NK-92 (cell line): ENCODE results near the gene NR3C1.
A peak's percentile ranks its signal among the peaks of the same experiment; 100 is the strongest.

ENCODE experiments used
- DNase-seq: peaks from one replicate; lab custom pipeline; 2025; ENCODE audit not compliant: unreplicated experiment; lab: John Stamatoyannopoulos, UW

The NR3C1 gene

DNA sequence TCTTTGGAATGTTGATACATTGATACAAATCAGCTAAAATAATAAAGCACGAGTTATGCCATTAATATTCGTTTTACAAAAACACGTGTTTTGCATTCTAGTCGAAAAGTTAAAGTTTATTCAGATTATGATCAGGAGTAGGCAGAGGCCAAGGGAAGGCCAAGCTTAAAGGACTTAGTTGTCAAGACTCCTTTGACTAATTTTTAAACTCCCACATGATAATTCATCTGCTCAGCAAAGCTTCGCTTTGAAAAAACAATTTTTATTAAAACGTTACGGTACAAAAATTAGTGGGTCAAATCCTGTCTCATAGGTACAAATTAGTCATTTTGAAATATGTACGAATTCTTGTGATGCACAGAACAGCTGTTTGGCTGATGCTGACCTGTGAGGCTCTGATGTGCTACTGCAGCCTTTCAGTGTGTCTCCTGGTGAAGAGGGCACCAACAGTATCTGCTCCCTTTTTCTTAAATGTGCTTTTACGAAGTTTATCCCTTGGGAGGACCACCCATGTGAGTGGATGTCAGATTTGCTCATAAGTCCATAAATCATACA, 23.0 kb upstream of the NR3C1 start:
- DNase-seq = no peak

DNA sequence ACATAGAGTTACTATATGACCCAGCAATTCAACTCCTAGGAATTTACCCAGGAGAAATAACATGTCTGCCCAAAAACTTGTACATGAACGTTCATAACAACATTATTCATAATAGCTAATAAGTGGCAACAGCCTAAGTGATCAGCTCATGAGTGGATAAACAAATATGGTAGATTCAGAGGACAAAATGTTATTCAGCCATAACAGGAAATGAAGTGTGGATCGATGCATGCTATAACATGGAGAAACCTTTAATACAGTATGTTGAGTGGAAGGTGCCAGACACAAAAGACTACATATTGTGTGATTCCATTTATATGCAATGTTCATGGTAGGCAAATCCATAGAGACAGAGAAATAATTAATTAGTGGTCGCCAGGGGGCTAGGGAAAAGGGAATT, 22.3 kb upstream of the NR3C1 start:
- DNase-seq = no peak

DNA sequence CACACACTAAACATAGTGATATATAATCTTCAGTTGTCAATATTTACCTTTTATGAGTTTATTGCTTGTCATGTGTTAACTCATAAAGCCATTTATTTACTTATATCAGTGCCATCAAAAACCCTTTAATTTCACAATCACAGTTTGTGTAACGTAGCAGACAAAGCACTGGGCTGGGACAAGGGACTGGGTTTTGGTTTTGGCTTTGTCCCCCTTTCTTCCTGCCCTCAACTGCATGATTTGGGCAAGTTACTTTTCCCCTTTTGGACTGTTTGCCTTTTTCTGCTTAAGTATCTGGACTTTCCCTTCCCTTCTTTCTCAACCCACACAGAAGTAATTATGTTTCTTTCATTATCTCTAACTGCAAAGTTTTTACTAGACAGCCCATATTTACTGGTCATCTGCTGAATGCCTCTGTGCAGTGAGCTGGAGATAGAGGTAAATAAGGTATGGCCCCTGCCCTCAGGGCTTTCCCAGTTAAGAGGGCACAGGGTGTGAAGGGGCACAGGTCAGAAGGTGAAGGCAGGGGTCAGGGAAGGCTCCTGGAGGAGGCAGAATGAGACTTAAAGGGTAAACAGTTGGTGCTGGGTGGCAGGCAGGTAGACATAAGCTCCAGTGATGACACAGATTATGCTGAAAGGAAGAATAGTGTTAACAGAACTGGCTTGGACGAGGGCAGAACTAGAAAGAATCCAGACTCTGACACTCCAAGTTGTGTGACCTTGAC, 14.8 kb upstream of the NR3C1 start:
- no peak for DNase-seq

DNA sequence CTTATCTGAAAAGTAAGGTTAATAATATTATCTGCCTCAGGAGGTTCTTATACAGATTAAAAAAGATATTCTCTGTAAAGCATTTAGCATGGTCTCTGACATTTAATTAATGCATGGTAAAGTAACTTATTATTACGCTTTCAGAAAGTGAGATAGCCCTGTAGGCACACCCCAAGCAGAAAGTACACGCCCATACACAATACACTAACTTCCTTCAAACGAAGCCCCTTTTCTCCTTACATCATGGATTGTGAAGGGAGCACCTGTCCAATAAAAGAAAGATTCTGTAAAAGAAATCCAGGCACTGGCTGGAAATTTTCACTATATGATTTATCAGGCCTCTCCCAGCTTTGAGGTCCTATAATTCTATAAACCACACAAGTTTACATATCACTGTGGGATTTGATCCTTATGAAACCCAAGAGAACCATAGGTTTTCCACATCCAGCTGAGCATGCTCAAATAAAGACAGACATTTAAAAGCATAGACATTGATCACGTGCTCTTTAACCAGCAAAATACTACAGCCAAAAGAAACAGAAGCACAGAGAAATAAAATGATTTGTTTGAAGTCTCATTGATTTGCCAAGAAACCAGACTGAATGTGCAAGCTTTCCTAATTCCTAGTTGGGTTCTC, 14.1 kb upstream of the NR3C1 start:
- no peak for DNase-seq

DNA sequence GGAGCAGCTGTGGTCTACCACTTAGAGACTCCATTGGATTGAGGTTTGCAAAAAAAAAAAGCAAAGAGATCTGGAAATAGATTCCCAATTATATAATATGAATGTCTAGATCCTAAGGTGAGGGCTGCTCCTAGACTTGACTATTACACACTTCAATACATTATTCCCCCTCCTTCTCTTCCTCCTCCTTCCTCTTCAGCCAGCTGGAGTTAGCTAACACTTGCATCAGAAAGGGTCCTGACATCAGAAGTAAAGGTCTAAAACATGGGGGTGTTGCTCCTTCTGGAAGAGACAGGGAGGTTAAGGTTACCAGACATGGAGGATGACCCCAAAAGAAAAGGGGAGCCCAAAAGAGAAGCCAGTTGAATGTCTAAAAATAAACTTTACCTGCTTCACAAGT, 12.9 kb upstream of the NR3C1 start:
- DNase-seq = no peak

DNA sequence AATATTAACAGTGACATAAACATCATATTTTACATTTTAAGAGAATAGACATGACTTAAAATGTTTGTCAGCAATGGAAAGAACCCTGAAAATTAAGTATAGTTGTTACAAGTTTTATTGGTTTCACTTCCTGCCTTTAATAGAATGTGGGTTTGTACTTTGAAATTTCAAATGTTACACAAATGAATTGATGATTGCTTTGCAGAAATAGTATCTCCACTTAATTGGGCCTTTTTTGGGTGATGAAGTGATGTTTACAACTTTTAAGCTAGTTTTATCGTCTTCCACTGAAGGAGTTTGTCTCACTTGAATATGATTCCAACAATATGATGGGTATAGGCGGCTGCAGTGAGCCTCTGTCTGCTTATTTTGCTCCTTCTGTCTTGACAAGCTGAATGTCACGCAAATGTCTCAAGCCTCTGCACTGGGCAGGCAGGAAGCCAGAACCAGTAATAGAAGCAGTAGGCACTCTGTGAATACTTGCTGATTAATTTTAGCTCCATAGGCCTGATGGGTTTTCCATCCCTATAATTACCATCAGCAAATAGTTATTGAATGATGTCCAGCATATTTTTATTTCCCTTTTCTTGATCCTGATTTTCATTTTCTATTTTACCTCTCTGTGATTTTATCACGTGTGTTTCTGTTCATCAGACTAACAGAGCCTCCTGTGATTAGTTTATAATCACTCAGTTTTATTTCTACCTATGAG, 10.6 kb upstream of the NR3C1 start:
- no peak for DNase-seq

DNA sequence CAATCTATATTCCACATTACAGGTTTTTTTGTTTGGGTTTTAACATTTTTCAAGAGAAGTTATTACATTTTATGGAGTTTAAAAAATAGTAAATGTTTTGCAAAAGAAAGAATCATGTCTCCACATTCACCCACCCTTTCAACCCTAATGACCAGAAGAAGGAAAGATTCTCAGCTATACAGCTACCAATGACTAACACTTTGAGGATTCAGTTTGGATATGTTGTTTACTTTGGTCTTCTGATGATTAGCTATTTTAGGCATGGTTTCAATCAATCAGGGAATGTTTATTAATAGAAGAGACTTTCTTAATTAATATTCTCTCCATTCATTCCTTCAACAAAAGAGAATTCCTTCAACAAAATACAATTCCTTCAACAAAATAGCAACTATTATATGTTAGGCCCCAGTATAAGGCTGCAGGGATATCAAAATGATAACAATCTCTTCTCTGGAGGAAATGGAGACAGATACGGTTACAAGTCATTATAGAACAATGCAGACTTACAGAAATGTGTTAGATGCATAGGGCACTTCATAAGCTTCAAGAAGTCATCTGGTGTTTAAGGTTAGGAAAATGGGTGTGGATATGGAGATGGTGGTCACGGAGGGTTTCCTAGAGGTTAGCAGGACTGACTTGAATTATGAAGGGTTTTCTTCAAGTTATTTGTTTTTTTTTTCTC, 9.3 kb upstream of the NR3C1 start:
- no peak for DNase-seq

DNA sequence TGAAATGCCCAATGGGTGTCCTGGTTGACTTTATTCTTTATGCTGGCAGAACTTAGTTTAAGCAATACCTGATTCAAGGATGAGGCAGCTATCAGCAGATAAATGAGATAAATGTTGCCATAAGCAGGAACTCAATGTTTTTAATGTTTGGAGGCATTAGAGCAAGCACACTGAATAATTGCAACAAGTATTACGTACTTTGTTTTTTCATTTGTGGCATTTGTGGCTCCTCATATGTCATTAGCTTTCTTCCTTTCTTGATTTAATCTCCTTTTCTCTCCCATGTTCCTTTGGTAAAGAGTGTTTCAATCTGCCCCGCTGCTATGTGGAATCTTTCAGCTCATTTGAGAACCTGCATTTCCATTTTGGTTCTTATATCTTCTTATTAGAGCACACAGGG, 6.4 kb upstream of the NR3C1 start:
- DNase-seq = no peak

DNA sequence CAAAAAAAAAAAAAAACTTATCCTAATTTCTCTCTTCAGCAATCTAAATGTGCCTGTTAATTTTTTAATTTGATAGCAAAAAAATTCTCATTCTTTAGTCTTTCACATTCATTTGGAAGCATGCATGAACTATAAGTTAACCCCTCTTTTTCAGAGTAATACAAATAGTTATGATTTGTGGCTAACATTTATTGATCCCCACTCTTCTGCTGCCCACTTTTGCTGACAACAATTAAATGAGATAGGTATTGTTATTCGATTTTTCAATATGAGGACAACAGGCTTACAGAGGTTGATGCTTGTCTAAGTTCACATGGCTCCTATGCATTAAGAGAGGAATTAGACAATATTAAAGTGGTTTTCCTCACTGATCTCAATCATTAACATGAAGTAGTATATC, 2.9 kb upstream of the NR3C1 start:
- no peak for DNase-seq

DNA sequence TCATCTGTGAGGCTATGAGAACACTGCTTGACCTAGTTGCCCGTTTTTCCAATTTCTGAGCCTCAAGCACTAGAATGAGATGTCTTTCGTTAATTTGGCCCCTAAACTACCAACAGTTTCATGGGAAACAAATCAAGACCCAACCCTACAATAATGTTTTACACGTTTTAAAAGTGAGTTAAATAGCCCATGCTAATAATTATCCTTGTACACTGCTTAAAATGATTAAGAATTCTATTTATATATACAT, 2.3 kb upstream of the NR3C1 start:
- DNase-seq = no peak

DNA sequence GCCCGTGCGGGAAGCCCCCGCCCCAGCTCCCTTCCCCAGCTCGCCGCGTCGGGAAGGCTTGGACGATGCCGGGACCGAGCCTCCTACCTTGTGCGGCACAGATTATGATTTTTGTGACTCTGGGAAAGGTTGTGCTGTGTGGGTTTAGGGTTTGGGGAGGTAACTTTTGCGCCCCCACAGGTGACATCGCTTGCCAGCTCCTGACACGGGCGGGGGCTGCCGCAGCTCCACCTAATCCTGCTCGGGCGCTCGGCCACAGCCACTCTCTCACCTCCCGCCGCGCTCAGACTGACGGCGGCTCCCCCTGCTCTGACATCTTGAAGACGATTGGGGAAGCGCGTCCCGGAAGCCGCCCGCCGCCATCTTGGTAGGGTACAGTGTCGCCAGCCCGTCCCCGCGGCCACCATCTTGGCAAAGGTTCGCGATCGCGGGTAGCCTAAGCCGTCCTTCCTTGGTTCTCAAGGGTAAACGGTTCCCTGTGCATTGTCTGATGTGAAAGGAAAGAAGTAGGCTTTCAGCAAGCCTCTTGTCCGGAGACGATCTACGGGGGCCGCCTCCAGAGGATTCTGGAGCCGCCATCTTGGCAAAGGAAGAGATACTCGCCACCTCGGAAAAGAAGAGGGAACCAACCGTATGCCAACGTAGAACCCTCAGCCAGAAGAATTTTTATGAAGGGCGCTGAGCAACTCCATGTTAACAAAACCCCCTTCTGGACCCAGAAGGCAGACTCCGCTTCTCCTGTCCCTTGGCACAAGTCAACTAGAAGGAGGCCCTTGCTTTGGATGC, 1.8 kb upstream of the NR3C1 start:
- DNase-seq = peak; percentile 10

DNA sequence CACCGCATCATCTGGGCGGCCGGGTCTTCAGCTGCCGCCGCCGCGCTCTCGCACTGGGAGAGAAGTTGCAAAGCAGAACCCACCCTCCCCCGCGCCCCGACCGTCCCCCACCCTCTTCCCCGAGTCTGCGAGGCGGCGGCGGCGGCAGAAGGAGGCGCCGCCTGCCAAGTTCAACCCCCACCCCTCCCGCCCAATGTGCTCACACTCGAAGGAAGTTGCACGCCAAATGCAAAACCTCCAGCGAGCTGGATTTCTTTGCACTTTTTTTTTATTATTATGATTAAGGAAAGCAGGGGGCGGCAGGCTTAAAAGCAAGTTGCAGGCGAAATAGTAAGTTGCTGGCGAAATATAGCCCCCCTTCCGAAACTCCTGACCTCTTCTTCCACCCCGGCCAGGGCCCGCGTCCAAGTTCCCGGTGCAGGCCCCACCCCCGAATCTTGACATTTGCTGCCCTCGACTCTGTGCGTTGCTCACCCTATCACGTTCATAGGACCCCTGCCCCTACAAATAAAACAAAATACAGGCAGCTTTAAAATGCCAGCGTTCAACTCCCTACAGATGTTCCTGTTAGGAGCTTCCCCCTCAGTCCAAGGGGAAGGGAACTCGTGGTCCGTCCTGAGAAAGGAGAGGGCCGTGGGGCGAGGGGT, 1.1 kb upstream of the NR3C1 start:
- no peak for DNase-seq

DNA sequence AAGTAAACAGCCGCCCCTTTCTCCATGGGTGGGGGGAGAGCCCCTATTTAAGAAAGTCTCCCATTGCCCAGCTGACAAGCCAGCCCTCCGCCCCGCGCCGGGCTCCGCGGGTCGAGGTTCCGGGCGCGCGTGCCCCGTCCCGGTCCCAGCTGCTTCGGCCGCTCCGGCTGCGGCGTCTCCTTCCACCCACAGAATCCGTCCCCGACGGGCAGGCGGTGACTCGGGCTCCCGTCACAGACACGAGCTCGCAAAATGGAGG, 223 bp downstream of the NR3C1 start:
- no peak for DNase-seq

DNA sequence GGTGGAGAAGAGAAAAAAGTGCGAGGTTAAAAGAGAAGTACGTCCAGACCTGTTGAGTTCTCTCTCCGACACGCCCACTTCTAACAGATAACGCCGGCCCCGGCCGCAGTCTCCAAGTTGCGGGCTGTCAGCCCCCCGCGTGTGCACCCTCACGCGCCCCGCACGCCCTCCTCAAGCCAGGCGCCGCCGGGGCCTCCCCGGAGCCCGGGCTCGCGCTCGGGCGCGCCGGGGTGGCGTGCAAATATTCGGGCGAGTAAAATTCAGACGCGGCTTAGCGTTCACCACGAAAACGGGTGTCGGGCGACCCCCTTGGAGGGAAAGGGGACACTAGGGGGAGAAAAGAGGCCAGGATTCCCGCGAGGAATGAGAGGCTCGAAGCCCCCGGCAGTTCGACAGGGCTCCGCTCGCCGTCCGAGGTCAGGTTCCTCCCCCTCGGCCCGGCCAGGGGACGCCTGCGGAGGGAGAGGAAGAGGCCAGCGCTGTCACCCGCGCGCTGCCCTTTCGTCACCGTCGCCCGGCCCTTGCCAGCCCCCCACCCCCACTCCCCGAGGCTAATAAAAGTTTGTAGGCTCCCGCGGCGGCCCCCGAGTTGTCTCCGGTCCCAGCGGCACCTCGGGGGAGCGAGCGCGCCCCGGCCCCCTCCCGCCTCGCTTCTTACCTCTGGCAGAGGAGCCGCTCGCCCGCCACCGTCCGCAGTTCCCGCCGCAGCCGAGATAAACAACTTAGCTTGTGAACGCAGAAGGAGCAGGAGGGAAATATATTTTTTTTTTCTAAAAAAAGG, 743 bp downstream of the NR3C1 start:
- DNase-seq = no peak

DNA sequence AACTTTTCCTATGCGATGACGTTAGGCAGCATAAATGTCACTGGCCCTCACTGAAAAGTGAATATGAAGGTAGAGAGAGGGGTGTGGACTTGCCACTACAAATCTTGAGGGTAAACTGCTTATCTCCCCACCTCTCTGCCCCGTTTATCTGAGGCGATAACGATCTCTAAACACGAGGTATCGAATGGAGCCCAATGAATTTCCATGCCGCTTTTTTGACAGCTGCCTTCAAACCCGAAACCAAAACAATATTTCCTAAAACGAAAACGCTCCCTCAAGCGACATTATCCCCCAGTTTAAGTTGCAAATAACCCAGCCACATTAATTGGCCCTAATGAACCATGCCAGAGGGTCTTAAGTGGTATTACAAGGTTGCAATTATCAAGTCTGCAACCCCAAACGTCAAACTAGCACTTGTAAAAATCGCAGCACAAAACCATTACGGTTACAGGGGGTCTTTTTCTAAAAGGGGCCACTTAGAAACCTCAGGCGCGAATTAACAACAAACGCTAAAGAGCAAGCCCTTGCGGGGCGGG, 1.4 kb downstream of the NR3C1 start:
- DNase-seq = no peak

DNA sequence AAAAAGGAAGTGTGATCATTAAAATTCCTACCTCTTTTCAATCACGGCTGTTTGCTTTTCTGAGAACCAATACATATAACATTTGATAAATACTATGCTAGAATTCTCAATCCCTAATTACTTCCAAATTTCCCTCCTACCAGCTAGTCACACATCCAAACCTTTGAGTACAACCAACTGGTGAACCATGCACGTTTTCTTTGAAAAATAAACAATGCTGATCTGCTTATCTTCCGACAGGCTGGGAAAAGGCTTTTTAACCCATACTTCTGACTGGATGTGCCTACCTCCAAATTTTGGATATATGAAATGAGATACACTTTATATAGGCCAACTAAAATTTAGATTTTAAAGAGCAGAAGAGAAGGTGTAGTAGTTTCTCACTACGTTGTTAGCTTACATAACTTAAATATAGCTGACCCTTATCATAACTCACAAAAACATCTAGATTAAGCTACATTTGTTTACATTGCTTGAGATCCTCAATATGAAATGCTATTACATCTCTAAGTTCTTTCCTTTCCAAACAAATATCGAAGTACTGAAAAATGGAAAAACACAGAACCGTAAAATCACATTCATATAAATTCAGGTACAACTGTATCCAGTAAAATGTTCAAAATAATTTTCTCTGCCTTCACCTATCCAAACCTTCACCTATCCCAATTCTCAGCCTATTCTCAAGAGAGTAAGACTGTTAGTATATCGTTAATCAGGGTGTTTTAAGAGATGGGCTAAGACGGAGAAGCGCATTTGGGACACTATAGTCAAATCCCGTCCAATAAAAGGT, 2.1 kb downstream of the NR3C1 start:
- DNase-seq = no peak

DNA sequence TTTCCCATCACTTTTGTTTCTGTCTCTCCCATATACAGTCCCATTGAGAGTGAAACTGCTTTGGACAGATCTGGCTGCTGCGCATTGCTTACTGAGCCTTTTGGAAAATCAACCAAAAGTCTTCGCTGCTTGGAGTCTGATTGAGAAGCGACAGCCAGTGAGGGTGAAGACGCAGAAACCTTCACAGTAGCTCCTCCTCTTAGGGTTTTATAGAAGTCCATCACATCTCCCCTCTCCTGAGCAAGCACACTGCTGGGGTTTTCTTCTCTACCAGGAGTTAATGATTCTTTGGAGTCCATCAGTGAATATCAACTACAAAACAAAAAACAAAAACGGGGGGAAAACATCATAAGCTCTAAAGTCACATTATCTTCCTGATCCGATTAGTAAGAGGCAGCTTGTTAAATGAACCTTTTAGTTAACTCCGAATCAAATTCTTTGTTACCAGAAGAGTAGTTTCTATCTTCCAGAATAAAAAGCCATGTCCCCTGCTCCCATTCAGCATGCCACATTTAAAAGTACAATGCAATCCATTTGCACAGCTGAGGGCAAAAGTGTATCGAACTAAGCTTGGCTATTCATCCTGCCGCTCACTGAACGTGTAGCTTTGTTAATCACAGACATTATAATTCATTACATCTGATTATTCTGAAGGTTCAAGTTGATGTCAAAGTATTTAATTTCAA, 2.8 kb downstream of the NR3C1 start:
- DNase-seq = no peak
